Fibroblast of skin of right biceps (primary cell): ENCODE data around the gene EGFR.
A peak's percentile ranks its signal among the peaks of the same experiment; 100 is the strongest.
"Not testable (repeated sequence)": the region's sequence is repeated elsewhere in the genome, so short reads cannot be mapped to it uniquely, and the experiment has no call there.

Experiments used
- DNase-seq: peaks from one replicate; pipeline ENCODE4 v3.0.0-alpha.2; 2013

Gene EGFR

DNA sequence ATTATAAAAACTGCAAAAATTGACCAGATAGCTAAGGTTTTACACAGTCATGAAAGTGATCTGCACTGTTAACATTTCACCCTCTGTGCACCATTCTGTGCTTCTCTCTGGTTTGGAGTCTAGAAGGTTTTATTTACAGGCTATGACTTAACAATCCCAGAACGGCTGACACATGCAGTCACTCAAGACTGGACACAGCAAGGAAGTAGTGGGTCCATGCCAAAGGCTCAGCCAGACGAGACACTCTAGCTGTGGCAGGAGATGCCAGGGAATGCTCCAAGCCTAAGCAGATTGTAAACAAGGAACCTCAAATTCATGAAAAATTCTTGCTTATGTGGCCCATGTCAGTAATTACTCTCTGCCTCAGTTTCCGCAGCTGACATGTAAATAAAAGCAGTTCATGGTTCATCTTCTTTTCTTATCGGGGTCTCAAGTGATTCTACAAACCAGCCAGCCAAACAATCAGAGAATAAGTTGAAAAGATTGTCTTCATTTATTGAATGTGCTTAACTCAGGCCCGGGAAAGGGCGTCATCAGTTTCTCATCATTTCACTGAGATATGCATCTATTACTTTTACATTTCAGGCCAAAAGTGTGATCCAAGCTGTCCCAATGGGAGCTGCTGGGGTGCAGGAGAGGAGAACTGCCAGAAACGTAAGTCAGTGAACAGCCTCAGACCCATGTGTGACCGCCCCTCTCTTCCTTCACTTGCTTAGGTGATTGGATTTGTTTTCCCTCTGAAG is 132.1 kb downstream of the EGFR start:
- DNase-seq: no peak

DNA sequence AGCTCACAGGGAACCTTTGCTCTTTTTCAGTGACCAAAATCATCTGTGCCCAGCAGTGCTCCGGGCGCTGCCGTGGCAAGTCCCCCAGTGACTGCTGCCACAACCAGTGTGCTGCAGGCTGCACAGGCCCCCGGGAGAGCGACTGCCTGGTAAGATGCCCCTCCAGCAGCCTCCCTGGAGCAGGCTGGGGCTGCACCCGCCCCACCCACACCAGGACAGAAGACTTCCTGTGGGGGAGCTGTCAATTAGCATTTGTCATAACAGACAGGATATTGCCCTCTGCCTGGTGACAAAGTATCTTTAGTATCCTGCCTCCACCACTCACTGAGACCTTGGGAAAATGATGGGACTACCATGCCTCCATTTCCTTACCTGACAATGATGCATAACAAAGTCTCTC is 133.7 kb downstream of the EGFR start:
- DNase-seq: no peak

DNA sequence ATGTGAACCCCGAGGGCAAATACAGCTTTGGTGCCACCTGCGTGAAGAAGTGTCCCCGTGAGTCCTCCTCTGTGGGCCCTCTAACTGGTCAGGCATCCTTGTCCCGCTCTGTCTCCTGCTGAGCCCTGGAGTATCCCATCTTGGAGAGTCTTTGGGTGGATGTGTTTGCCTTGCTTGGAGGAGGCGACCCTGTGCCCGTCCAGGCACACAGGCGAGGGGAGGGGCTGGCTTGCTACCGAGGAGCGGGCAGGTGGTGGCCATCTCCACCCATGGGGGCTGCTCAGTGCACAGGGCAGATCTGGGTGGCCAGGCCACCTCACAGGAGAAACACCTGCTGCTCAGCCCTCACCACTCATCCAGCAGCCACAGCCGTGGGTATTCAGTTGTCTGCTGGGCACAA is 135.3 kb downstream of the EGFR start:
- no peak for DNase-seq

DNA sequence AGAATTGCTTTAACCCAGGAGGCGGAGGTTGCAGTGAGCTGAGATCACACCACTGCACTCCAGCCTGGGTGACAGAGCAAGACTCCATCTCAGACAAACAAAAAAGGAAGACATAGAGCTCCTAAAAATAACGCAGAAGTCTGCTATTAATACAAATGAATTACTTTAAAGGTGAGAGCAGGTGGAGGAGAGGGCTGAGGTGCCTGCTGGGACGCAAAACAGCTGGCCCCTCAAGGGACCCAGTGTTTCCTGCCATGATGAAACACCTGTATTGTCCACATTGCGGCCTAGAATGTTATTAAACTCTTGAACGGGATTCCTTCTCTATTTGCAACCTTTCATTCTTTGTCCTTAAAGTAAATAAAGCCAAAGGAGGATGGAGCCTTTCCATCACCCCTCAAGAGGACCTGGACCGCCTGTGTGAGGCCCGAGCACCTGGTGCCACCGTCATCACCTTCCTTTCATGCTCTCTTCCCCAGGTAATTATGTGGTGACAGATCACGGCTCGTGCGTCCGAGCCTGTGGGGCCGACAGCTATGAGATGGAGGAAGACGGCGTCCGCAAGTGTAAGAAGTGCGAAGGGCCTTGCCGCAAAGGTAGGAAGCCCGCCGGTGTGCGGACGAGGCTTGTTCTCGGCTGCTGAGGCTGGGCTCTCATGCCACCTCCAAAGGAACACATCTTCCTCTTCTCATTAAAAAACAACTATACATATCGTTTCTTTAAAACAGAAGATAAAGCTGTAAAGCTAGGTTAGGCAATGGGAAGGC is 136.7 kb downstream of the EGFR start:
- DNase-seq: no peak

DNA sequence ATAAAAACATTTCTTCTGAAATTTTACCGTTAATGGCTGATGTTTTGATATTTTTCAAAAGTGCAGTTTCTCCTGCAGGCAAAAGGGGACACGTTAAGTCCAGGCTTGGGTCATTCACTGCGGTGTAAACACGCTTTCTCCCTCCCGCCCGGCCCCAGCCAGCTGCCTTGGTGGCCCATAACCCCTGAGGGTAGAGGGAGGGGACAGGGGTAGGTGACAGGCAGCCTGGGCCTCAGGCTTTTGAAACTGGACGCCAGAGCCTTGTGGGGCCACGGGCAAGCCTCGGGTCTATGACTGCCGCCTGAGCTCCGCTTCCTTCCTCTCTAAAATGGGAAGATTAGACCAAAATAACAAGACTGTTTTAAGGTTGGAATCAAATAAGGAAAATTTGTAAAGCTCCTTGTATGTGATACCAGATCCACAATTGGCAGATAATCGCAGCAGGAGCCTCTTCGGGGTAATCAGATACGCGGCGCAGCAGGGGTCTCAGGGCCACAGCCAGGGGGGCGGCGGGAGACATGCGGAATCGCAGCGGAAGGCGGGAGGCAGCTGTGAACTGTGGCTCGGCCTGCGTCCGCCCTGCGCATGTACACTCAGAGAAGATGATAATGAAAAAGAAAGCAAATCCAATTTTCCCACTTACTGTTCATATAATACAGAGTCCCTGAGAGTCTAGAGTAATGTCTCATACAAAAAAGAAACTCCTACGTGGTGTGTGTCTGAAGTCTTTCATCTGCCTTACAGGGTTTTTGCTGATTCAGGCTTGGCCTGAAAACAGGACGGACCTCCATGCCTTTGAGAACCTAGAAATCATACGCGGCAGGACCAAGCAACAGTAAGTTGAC is 138.3 kb downstream of the EGFR start:
- DNase-seq: no peak

DNA sequence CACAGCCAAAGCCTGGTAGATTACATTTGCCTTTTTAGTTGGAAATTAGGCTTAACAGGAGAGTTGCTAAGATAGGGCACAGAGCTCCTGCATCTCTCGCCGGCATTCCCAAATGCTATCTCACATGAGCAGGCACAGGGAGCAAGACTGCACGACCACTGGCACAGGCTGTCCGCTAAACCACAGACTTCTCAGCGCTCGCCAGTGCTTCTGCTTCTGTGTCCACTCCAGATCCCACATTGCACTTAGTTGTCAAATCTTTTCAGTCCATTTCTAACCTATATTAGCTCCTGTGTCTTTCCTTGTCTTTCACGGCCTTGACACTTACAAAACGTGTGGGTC is 138.9 kb downstream of the EGFR start:
- DNase-seq: no peak

DNA sequence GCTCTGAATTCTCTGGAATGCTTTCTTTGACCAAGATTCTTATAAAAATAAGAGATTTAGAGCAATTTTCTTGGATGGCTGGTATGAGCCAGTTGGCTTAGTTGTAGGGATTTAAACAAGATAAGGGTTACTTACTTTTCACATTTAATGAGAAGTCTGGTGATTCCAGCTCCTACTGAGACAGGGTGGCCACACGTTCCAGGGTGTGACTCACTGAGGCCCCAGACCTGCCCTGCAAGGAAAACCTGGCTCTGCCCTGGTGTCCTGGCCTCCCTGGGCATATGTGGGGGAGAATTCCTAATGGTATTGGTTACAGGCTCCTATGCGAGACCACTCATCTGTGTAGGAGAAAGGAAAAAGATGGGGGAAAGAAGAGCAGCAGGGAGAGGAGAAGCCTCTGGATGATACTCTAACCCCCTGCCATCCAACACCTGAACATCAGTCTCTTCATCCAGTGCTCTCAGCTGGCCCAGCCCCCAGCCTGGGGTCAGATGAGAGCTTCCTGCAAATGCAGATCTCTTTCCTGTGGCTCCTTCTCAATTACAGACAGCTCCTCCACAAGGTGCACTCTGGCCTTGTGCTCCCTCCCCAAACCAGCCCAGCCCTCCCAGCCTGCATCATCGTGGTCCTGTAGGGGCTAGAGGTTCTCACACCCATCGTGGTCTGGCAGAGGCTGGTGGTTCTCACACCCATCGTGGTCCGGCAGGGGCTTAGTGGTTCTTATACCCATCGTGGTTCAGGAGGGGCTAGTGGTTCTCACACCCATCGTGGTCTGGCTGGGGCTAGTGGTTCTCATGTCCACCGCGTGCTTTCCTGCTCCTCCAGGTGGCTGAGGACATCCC is 139.9 kb downstream of the EGFR start:
- DNase-seq: peak; percentile 30

DNA sequence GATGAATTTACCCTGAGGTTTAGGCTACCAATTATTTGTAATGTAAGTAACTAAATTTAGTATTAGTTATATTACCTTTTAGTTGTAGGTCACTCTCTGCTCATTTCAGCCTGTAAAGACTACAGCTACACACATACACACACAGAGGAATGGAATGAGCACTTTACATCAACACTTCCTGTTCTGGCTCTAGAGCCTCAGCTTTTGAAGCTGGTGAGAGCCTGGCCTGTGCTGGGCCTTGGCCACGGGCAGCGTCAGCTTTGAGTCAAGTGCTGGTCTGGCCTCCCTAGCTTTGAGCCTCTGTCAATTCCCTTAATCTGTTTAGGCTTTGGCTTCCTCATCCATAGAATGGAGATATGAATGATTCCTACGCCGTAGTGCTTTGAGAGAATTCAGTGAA is 141.7 kb downstream of the EGFR start:
- DNase-seq: peak; percentile 76

DNA sequence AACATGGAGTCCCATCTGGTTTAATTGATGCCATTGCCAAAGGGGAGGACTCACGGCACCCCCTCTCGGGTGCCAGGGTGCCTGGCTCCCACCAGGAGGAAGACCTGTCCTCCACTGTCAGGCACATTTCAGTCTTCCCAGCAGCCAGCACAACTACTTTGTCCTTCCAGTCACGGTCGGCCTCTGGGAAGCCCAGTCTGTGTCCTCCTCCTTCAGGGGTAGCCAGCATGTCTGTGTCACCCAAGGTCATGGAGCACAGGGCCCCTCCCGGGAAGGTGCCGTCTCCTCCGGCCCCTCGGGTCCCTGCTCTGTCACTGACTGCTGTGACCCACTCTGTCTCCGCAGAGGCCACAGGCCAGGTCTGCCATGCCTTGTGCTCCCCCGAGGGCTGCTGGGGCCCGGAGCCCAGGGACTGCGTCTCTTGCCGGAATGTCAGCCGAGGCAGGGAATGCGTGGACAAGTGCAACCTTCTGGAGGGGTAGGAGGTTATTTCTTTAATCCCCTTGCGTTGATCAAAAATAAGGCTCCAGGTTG is 142.4 kb downstream of the EGFR start:
- no peak for DNase-seq

DNA sequence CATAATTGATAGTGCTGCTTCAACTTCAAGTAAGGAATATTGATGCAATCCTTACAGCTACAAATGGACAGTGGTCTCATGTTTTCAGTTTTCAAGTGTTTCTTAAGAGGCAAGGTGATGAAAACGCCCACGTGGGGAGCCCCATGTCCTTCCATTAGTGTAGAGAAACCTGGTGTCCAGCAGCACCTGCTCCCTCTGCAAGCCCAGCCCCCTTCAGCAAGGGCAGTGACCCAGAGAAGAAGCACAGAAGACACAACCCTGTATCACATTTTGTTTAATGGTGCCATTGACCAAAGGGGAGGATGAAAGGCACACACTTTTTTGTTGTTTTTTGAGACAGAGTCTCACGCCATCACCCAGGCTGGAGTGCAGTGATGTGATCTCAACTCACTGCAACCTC is 143.7 kb downstream of the EGFR start:
- no peak for DNase-seq

DNA sequence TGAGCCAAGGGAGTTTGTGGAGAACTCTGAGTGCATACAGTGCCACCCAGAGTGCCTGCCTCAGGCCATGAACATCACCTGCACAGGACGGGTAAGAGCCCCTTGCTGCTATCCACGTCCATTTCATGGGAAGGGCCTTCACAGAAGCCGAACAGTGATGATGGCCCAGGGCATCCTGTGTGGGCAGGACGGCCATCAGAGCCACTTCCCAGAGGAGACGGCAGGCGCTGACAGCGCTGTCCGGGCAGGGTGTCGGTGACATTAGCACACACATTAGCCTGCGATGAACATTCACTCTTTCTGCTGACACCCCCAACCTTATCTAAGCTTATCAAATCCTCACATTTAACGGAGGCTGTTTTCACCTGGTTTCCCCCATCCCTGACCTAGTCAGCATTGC is 144.9 kb downstream of the EGFR start:
- DNase-seq: no peak

DNA sequence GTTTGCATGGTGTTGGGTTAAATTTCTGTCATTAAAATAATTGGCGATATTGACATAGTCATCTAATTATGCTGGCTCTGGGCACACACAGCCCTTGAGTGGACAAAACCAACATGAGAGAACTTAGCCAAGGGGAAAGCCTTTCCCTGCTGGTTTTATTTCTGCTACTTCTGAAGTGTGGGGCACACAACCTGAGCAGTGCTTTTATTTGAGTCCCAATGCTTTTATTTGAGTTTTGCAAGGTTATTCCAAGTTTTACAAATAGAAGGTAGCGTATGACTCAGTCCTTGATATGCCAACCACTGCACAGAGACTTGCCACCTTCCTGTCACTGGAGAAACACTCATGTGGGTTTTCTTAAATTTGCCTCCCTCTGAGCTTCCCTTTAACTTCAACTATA is 145.7 kb downstream of the EGFR start:
- DNase-seq: no peak

DNA sequence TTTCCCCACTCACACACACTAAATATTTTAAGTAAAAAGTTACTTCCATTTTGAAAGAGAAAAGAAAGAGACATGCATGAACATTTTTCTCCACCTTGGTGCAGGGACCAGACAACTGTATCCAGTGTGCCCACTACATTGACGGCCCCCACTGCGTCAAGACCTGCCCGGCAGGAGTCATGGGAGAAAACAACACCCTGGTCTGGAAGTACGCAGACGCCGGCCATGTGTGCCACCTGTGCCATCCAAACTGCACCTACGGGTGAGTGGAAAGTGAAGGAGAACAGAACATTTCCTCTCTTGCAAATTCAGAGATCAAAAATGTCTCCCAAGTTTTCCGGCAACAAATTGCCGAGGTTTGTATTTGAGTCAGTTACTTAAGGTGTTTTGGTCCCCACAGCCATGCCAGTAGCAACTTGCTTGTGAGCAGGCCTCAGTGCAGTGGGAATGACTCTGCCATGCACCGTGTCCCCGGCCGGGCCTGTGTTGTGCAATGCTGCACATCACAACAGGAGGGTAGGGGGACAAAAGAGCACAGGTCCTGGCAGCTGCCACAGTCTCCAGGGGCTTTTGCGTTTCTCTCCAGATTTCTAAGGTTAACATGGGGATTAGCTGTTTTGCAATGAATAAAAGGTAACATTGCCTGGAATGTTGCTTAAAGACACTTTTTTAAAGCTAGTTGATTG is 146.5 kb downstream of the EGFR start:
- no peak for DNase-seq

DNA sequence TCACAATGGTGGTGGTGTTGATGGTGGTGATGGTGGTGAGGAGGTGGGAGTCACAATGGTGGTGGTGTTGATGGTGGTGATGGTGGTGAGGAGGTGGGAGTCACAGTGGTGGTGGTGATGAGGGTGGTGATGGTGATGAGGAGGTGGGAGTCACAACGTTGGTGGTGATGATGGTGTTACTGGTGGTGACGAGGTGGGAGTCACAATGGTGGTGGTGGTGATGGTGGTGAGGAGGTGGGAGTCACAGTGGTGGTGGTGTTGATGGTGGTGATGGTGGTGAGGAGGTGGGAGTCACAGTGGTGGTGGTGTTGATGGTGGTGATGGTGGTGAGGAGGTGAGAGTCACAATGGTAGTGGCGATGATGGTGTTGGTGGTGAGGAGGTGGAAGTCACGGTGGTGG is 148.5 kb downstream of the EGFR start:
- not testable (repeated sequence) for DNase-seq

DNA sequence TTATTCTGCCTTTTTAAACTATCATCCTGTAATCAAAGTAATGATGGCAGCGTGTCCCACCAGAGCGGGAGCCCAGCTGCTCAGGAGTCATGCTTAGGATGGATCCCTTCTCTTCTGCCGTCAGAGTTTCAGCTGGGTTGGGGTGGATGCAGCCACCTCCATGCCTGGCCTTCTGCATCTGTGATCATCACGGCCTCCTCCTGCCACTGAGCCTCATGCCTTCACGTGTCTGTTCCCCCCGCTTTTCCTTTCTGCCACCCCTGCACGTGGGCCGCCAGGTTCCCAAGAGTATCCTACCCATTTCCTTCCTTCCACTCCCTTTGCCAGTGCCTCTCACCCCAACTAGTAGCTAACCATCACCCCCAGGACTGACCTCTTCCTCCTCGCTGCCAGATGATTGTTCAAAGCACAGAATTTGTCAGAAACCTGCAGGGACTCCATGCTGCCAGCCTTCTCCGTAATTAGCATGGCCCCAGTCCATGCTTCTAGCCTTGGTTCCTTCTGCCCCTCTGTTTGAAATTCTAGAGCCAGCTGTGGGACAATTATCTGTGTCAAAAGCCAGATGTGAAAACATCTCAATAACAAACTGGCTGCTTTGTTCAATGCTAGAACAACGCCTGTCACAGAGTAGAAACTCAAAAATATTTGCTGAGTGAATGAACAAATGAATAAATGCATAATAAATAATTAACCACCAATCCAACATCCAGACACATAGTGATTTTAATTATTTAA is 151.7 kb downstream of the EGFR start:
- DNase-seq: no peak

DNA sequence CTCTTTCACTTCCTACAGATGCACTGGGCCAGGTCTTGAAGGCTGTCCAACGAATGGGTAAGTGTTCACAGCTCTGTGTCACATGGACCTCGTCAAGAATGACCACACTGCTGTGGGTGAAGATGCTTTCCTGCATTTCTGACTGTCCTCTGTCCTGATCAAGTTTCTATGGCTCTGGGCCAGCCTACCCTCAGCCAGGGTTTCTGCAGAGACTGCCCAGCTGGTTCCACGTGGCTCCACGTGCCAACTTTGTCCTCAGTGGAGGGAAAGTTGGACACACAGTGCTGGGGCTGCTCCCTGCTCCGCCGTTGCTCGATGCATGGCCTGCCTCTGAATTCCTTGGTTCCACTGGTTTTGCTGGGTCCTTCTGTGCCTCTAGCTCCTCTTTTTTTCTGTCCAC is 152.3 kb downstream of the EGFR start:
- DNase-seq: no peak

DNA sequence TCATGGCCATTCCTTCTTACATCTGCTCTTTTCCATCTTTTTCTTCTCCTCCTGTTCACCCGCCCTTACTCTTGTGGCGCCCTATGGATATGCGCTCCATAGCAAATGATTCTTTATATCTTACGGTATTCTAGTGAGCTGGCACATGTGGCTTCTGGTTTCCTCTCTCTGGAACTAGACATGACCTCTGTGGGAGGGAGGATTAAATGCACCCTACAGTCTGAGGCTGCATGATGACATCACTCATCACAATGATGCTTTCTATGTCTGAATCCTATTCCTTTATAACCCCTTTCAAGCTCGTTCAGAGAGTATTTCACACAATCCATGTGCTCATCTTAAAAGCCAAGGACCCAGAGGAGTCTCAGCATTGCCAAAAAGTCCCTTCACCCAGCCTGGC is 153.3 kb downstream of the EGFR start:
- peak; percentile 12 for DNase-seq

DNA sequence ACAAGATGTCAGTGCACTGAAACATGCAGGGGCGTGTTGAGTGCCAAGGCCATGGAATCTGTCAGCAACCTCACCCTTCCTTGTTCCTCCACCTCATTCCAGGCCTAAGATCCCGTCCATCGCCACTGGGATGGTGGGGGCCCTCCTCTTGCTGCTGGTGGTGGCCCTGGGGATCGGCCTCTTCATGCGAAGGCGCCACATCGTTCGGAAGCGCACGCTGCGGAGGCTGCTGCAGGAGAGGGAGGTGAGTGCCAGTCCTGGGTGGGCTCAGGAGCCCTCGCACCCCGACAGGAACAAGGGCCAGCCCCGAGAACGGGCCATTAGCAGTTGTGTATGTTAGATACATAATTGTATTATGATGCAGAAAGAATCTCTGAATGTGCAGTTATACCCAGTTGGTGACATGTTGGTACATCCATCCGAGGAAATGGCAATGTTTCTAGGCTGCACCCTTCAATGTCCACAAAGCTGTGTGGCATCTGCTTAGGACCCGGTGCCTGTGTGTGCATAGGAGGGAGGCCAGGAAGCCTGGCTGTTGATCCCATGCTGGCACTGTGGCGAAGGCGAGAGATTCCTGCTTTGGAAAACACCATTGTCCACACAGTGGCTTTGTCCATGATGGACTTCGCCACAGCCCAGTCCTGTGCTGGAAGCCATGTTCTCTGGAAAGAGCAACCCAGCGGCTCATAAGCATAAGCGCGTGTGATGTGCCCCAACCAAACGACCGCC is 154.2 kb downstream of the EGFR start:
- no peak for DNase-seq

DNA sequence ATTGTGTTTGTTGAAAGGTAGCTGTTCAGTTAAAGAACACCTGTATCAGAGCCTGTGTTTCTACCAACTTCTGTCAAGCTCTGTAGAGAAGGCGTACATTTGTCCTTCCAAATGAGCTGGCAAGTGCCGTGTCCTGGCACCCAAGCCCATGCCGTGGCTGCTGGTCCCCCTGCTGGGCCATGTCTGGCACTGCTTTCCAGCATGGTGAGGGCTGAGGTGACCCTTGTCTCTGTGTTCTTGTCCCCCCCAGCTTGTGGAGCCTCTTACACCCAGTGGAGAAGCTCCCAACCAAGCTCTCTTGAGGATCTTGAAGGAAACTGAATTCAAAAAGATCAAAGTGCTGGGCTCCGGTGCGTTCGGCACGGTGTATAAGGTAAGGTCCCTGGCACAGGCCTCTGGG is 154.9 kb downstream of the EGFR start:
- DNase-seq: no peak

DNA sequence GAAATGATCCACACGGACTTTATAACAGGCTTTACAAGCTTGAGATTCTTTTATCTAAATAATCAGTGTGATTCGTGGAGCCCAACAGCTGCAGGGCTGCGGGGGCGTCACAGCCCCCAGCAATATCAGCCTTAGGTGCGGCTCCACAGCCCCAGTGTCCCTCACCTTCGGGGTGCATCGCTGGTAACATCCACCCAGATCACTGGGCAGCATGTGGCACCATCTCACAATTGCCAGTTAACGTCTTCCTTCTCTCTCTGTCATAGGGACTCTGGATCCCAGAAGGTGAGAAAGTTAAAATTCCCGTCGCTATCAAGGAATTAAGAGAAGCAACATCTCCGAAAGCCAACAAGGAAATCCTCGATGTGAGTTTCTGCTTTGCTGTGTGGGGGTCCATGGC is 155.6 kb downstream of the EGFR start:
- no peak for DNase-seq

DNA sequence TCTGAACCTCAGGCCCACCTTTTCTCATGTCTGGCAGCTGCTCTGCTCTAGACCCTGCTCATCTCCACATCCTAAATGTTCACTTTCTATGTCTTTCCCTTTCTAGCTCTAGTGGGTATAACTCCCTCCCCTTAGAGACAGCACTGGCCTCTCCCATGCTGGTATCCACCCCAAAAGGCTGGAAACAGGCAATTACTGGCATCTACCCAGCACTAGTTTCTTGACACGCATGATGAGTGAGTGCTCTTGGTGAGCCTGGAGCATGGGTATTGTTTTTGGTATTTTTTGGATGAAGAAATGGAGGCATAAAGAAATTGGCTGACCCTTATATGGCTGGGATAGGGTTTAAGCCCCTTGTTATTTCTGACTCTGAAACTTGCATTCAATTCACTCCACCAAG is 156.0 kb downstream of the EGFR start:
- DNase-seq: no peak
